OCI-LY1 (cell line): Measurements from ENCODE around the gene PRELP.

Experiments used
- H2AFZ ChIP-seq: fragments of 200-600 bp; sonication (generic), shearing (Covaris generic); 2 replicates; pipeline ENCODE4 v1.6.0; 2014; ENCODE audit warnings: antibody characterized with exemption, mild to moderate bottlenecking, low read length
- H3F3A ChIP-seq: fragments of 200-600 bp; sonication (generic), shearing (Covaris generic); 2 replicates; pipeline ENCODE4 v1.6.0; 2014; ENCODE audit warnings: mild to moderate bottlenecking, antibody characterized with exemption, low read length, moderate library complexity; ENCODE audit not compliant: insufficient read depth
- H3K27ac ChIP-seq: fragments of 200-600 bp; sonication (generic); 2 replicates; pipeline ENCODE4 v1.5.1; 2014; ENCODE audit warnings: low read length, mixed run types, mild to moderate bottlenecking, low read depth; ENCODE audit not compliant: poor library complexity, severe bottlenecking
- H3K27me3 ChIP-seq: fragments of 200-600 bp; sonication (generic); 2 replicates; pipeline ENCODE4 v1.6.0; 2014; ENCODE audit warnings: antibody characterized with exemption, mild to moderate bottlenecking, low read length, moderate library complexity; ENCODE audit not compliant: insufficient read depth
- H3K36me3 ChIP-seq: fragments of 200-600 bp; sonication (generic); 2 replicates; pipeline ENCODE4 v1.6.1; 2014; ENCODE audit warnings: mild to moderate bottlenecking, antibody characterized with exemption, low read length, moderate library complexity, mixed read lengths; ENCODE audit not compliant: insufficient read depth
- H3K4me1 ChIP-seq: fragments of 200-600 bp; sonication (generic); 2 replicates; pipeline ENCODE4 v1.5.1; 2014; ENCODE audit warnings: mild to moderate bottlenecking, low read length, moderate library complexity; ENCODE audit not compliant: insufficient read depth, severe bottlenecking
- H3K4me2 ChIP-seq: fragments of 200-600 bp; sonication (generic), shearing (Covaris generic); 2 replicates; pipeline ENCODE4 v1.6.1; 2014; ENCODE audit warnings: low read length
- H3K4me3 ChIP-seq: fragments of 200-600 bp; sonication (generic); 2 replicates; pipeline ENCODE4 v1.5.1; 2014; ENCODE audit warnings: low read length, low read depth, mild to moderate bottlenecking, mixed read lengths; ENCODE audit not compliant: poor library complexity, severe bottlenecking
- H3K79me2 ChIP-seq: fragments of 200-600 bp; shearing (Covaris generic); 2 replicates; pipeline ENCODE4 v1.6.1; 2016; ENCODE audit warnings: mixed run types, low read length, mixed read lengths; ENCODE audit not compliant: insufficient read depth
- H3K9ac ChIP-seq: fragments of 200-600 bp; sonication (generic), shearing (Covaris generic); 2 replicates; pipeline ENCODE4 v1.6.1; 2014; ENCODE audit warnings: mild to moderate bottlenecking, low read length, mixed read lengths
- H3K9me2 ChIP-seq: fragments of 200-600 bp; sonication (generic), shearing (Covaris generic); 2 replicates; pipeline ENCODE4 v1.6.1; 2014; ENCODE audit warnings: low read depth, mild to moderate bottlenecking, low read length, mixed read lengths
- H3K9me3 ChIP-seq: fragments of 200-600 bp; shearing (Covaris generic); 2 replicates; pipeline ENCODE4 v1.6.1; 2014; ENCODE audit warnings: low read length, mixed read lengths
- H4K20me1 ChIP-seq: fragments of 200-600 bp; sonication (generic), shearing (Covaris generic); 2 replicates; pipeline ENCODE4 v1.6.0; 2016; ENCODE audit warnings: mild to moderate bottlenecking, low read length; ENCODE audit not compliant: insufficient read depth
- CTCF ChIP-seq: fragments of 200-600 bp; sonication (generic), shearing (Covaris generic); IDR thresholded peaks from 2 replicates; pipeline ENCODE4 v1.5.1; 2017; ENCODE audit warnings: mild to moderate bottlenecking, antibody characterized with exemption, low read length, moderate library complexity, mixed read lengths
- EZH2 ChIP-seq: fragments of 200-600 bp; sonication (generic), shearing (Covaris generic); IDR thresholded peaks from 2 replicates; pipeline ENCODE4 v1.8.0; 2017; ENCODE audit warnings: borderline replicate concordance, mixed run types, mild to moderate bottlenecking, antibody characterized with exemption, low read length, moderate library complexity, mixed read lengths

The PRELP gene

GRCh38 chr1:203480525-203481084 lies 5.0 kb downstream of the PRELP start:
- Histone ChIP-seq H3K4me3 (no peak overlapping the region), H3K79me2 (no peaks in the 10 kb centered on the region), H3K9ac (peak overlapping the region; percentile 75), H3K4me1 (peaks cover 84% of the 10 kb centered on the region), H4K20me1 (no peaks in the 10 kb centered on the region), H3K4me2 (peak overlapping the region; percentile 66), H3K9me2 (no peaks in the 10 kb centered on the region), H3F3A (peaks cover 8% of the 10 kb centered on the region; the same call in 1 of the 2 replicates), H3K27ac (peak overlapping the region; percentile 96), H2AFZ (no peak overlapping the region), H3K27me3 (no peaks in the 10 kb centered on the region), H3K36me3 (no peaks in the 10 kb centered on the region), H3K9me3 (no peaks in the 10 kb centered on the region)
- TF ChIP-seq CTCF: no peak
- no peak for TF ChIP-seq EZH2

- TF ChIP-seq CTCF: no peak
- TF ChIP-seq EZH2: no peak
- H3K9me2 ChIP-seq: no peaks in the 10 kb centered on the region
- H2AFZ ChIP-seq: no peak overlapping the region
- peak overlapping the region; percentile 66; the same call in 1 of the 2 replicates for H3K4me2 ChIP-seq
- H3K4me3 ChIP-seq: no peak overlapping the region
- no peaks in the 10 kb centered on the region for H4K20me1 ChIP-seq
- no peaks in the 10 kb centered on the region for H3K79me2 ChIP-seq
- H3K36me3 ChIP-seq: no peaks in the 10 kb centered on the region
- peak overlapping the region; percentile 96 for H3K27ac ChIP-seq
- peak overlapping the region; percentile 47 for H3K9ac ChIP-seq
- H3K9me3 ChIP-seq: no peaks in the 10 kb centered on the region
- H3K27me3 ChIP-seq: no peaks in the 10 kb centered on the region
- H3K4me1 ChIP-seq: peaks cover 79% of the 10 kb centered on the region
- H3F3A ChIP-seq: peaks cover 8% of the 10 kb centered on the region; the same call in 1 of the 2 replicates
Measured at GRCh38 chr1:203481196-203481595, 5.6 kb downstream of the PRELP start.

- Histone ChIP-seq H3K27ac (peak overlapping the region; percentile 78), H3K4me3 (peak overlapping the region; percentile 53), H4K20me1 (no peaks in the 10 kb centered on the region), H3K4me2 (peak overlapping the region; percentile 69), H3K9ac (peak overlapping the region; percentile 61), H3K4me1 (peaks cover 55% of the 10 kb centered on the region), H3F3A (no peaks in the 10 kb centered on the region), H2AFZ (no peak overlapping the region), H3K79me2 (no peaks in the 10 kb centered on the region), H3K36me3 (no peaks in the 10 kb centered on the region; the same call in 1 of the 2 replicates), H3K9me2 (no peaks in the 10 kb centered on the region), H3K9me3 (no peaks in the 10 kb centered on the region), H3K27me3 (no peaks in the 10 kb centered on the region)
- no peak for TF ChIP-seq CTCF
- TF ChIP-seq EZH2: no peak
Measured at GRCh38 chr1:203486618-203487370, 11.2 kb downstream of the PRELP start.
